ENCODE data around the gene APBA3.

DNA sequence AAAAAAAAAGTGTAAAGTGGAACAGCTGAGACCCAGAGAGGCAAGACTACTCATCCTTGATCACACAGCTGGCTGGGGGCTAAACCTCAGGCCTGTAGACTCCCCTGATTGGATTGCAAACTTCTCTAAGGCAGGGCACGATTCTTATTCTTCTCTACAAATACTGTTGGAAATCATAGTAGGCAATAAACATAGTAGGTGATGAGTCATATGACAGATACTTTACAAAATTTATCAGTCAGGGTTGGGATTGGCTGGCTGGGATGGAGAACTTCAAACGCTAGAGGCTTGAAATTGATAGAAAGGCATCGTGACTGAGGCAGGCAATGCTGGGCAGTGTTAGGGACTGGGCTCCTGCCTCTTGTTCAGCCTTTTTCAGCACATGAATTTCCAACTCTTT, 30.6 kb upstream of the APBA3 start:
- TF ChIP-seq ZC3H10 (CRISPR knock-in tag; IDR thresholded peaks at IDR 0.05): no peak
- TF ChIP-seq PATZ1 (CRISPR knock-in tag; IDR thresholded peaks at IDR 0.05; ENCODE audit: borderline replicate concordance): no peak
- TF ChIP-seq ISL1 (CRISPR knock-in tag; IDR thresholded peaks at IDR 0.05): no peak
- TF ChIP-seq, protein P1, sequence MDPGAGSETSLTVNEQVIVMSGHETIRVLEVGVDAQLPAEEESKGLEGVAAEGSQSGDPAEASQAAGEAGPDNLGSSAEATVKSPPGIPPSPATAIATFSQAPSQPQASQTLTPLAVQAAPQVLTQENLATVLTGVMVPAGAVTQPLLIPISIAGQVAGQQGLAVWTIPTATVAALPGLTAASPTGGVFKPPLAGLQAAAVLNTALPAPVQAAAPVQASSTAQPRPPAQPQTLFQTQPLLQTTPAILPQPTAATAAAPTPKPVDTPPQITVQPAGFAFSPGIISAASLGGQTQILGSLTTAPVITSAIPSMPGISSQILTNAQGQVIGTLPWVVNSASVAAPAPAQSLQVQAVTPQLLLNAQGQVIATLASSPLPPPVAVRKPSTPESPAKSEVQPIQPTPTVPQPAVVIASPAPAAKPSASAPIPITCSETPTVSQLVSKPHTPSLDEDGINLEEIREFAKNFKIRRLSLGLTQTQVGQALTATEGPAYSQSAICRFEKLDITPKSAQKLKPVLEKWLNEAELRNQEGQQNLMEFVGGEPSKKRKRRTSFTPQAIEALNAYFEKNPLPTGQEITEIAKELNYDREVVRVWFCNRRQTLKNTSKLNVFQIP (CRISPR knock-in tag; IDR thresholded peaks at IDR 0.05; ENCODE audit: borderline replicate concordance, low read depth): no peak
- TF ChIP-seq ZFP30 (CRISPR knock-in tag; IDR thresholded peaks at IDR 0.05): no peak
- no peak for TF ChIP-seq ARNTL (CRISPR knock-in tag; IDR thresholded peaks at IDR 0.05; ENCODE audit: borderline replicate concordance, low read depth)
- TF ChIP-seq TCF4 (CRISPR knock-in tag; IDR thresholded peaks at IDR 0.05; ENCODE audit: borderline replicate concordance): no peak
- TF ChIP-seq GLIS3 (CRISPR knock-in tag; IDR thresholded peaks at IDR 0.05): no peak
- TF ChIP-seq ESRRG (CRISPR knock-in tag; IDR thresholded peaks at IDR 0.05): no peak
- TF ChIP-seq TOX (CRISPR knock-in tag; IDR thresholded peaks at IDR 0.05; ENCODE audit: borderline replicate concordance): no peak
- TF ChIP-seq ZFP3 (CRISPR knock-in tag; IDR thresholded peaks at IDR 0.05): no peak
- TF ChIP-seq SNAI2 (CRISPR knock-in tag; IDR thresholded peaks at IDR 0.05): no peak
- TF ChIP-seq CREB5 (CRISPR knock-in tag; IDR thresholded peaks at IDR 0.05; ENCODE audit: low read depth): no peak
- TF ChIP-seq, protein P2, sequence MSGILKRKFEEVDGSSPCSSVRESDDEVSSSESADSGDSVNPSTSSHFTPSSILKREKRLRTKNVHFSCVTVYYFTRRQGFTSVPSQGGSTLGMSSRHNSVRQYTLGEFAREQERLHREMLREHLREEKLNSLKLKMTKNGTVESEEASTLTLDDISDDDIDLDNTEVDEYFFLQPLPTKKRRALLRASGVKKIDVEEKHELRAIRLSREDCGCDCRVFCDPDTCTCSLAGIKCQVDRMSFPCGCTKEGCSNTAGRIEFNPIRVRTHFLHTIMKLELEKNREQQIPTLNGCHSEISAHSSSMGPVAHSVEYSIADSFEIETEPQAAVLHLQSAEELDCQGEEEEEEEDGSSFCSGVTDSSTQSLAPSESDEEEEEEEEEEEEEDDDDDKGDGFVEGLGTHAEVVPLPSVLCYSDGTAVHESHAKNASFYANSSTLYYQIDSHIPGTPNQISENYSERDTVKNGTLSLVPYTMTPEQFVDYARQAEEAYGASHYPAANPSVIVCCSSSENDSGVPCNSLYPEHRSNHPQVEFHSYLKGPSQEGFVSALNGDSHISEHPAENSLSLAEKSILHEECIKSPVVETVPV (CRISPR knock-in tag; IDR thresholded peaks at IDR 0.05): no peak

Data from SK-N-SH treated with all-trans-retinoic acid at 6 μM for 48 hours (cell line).